ENCODE results near the gene XXYLT1. TPM values are rescaled to one million over a fixed set of nuclear protein-coding genes. Genes with fewer than 3 reads are reported as not detected.

XXYLT1 gene
- total and polyA plus RNA-seq, 2 of the 8 experiments (the other 6 are each of a cell fraction or from before 2014, with no cell fraction given): 18.9 to 23.8 TPM

- no peak overlapping the region for H3K56ac ChIP-seq (replicated peaks; ENCODE audit: insufficient read length, low read depth, low read length)
- H3K23ac ChIP-seq (ENCODE audit: insufficient read length): no peak overlapping the region
- no peak overlapping the region for H3K4ac ChIP-seq (replicated peaks; ENCODE audit: insufficient read length, low read depth, low read length)
- no peak overlapping the region for H3K4me3 ChIP-seq (ENCODE audit: extremely low read depth in 1 of 4, insufficient read depth in 2 of 4, low read depth in 3 of 4, low read length in 4 of 4)
- no peak overlapping the region for H2BK20ac ChIP-seq (ENCODE audit: low read length)
- H4K5ac ChIP-seq (ENCODE audit: insufficient read length, low read depth, low read length): no peak overlapping the region
- no peak overlapping the region for H3K14ac ChIP-seq (ENCODE audit: insufficient read length)
- H3K4me2 ChIP-seq (ENCODE audit: insufficient read depth in 1 of 2, low read depth in 2 of 2, low read length in 2 of 2): no peak overlapping the region
- no peak for FAIRE-seq
- H4K91ac ChIP-seq (replicated peaks; ENCODE audit: insufficient read length, low read length): no peak overlapping the region
- H3K36me3 ChIP-seq (ENCODE audit: control insufficient read depth in 2 of 4, insufficient read depth in 4 of 4, low read length in 3 of 4): no peaks in the 10 kb centered on the region
- H3K23me2 ChIP-seq (ENCODE audit: low read depth, low read length): no peaks in the 10 kb centered on the region
- no peak overlapping the region for H4K8ac ChIP-seq (ENCODE audit: extremely low read depth, insufficient read depth, low read length)
- peaks cover 4% of the 10 kb centered on the region for H3K79me1 ChIP-seq (ENCODE audit: low read depth, low read length)
- no peak overlapping the region for H2BK12ac ChIP-seq (ENCODE audit: low read depth, low read length)
- peaks cover 0 to 2% of the 10 kb centered on the region in 2 experiments; a peak in 1 of 4 replicates for H3K79me2 ChIP-seq (ENCODE audit: control insufficient read depth in 1 of 2, insufficient read depth in 2 of 2, low read length in 2 of 2)
- H2BK5ac ChIP-seq (ENCODE audit: low read depth, low read length): no peak overlapping the region
- H3K9me3 ChIP-seq (ENCODE audit: insufficient read depth in 2 of 2, low read depth in 1 of 2, low read length in 1 of 2): no peaks in the 10 kb centered on the region
- no peak overlapping the region for H3K27ac ChIP-seq (ENCODE audit: low read depth, low read length)
- H3K27me3 ChIP-seq (replicated peaks in 1 of 4; ENCODE audit: control insufficient read depth in 3 of 4, extremely low read depth in 1 of 4, insufficient read depth in 3 of 4, low read length in 3 of 4): no peaks in the 10 kb centered on the region; a peak in 1 of 7 replicates
- no peak overlapping the region for H3K18ac ChIP-seq (ENCODE audit: extremely low read depth, low read length)
- no peak overlapping the region for H2AK5ac ChIP-seq (ENCODE audit: low read depth, low read length)
- 99% methylated on average over 5 of the region's 5 CpGs; no CpG with 5 or more reads in 1 of the 2 experiments for WGBS, 2 experiments (ENCODE audit: extremely low coverage in 1 of 2, insufficient coverage in 1 of 2, insufficient read length in 1 of 2, insufficient replicate concordance in 2 of 2, low coverage in 1 of 2, low lambda C conversion rate in 2 of 2, missing lambda C conversion rate in 1 of 2)
- peaks cover 0 to 25% (median 17%) of the 10 kb centered on the region in 4 experiments; a peak in 6 of 7 replicates for H3K4me1 ChIP-seq (replicated peaks in 1 of 4; ENCODE audit: control insufficient read depth in 3 of 4, insufficient read depth in 4 of 4, low read length in 3 of 4)
- ChIA-PET CTCF (ENCODE audit: partially characterized antibody) (interaction anchor here (0.5 to 1.2 kb wide), 2 partner anchors 28 to 685 kb away, joined by 3 to 4 read pairs; no protein-coding TSS in a partner anchor), POLR2A (ENCODE audit: partially characterized antibody) (interaction anchor here (0.9 kb wide), 1 partner anchor 59 kb away, joined by 3 read pairs; no protein-coding TSS in a partner anchor)
- H2BK15ac ChIP-seq (ENCODE audit: low read length): no peak overlapping the region
- no peak for TF ChIP-seq CTBP2 (IDR thresholded peaks at IDR 0.05; ENCODE audit: borderline replicate concordance, insufficient read depth, insufficient read length, low read length)
- TF ChIP-seq FOSL1 (IDR thresholded peaks at IDR 0.05; ENCODE audit: insufficient read depth, low read depth, low read length): no peak
- no peak for TF ChIP-seq RFX5 (IDR thresholded peaks at IDR 0.05; ENCODE audit: borderline replicate concordance, low read depth, low read length)
- no peak for DNase-seq (ENCODE audit: low read depth in 1 of 2, low spot score in 2 of 2)
- H4K20me1 ChIP-seq (replicated peaks in 1 of 2; ENCODE audit: control insufficient read depth in 1 of 2, insufficient read depth in 2 of 2, low read length in 2 of 2): peaks cover 1 to 4% of the 10 kb centered on the region in 2 experiments
- no peak overlapping the region for H3K9ac ChIP-seq (replicated peaks in 1 of 4; ENCODE audit: extremely low read depth in 1 of 4, low read depth in 3 of 4, low read length in 3 of 4)
- H2BK120ac ChIP-seq (replicated peaks; ENCODE audit: low read depth, low read length): no peak overlapping the region
- H2AFZ ChIP-seq (ENCODE audit: low read length): no peak overlapping the region
Measured at GRCh38 chr3:195084746-195085145, 186.2 kb downstream of the XXYLT1 start.
